HepG2 (cell line): ENCODE data around the gene BCL2L1. TPM values are rescaled to one million over a fixed set of nuclear protein-coding genes. Genes with fewer than 3 reads are reported as not detected.

Experiments
- ATF5 ChIP-seq: sonication (generic); formaldehyde crosslinking; IDR thresholded peaks from 2 replicates; pipeline ENCODE4 v1.4.0; 2020; ENCODE audit warnings: mild to moderate bottlenecking, low read depth, missing genetic modification reagents
- CHCHD3 ChIP-seq: sonication (generic); formaldehyde crosslinking; IDR thresholded peaks from 2 replicates; pipeline ENCODE4 v1.8.0; 2022; ENCODE audit warnings: mild to moderate bottlenecking, missing genetic modification reagents, moderate library complexity
- DNMT1 ChIP-seq: sonication (generic); formaldehyde crosslinking; IDR thresholded peaks from 2 replicates; pipeline ENCODE4 v1.5.1; 2020; ENCODE audit warnings: mild to moderate bottlenecking, missing genetic modification reagents
- ELF4 ChIP-seq: sonication (generic); formaldehyde crosslinking; IDR thresholded peaks from 2 replicates; pipeline ENCODE4 v1.5.0; 2020; ENCODE audit warnings: missing genetic modification reagents, mild to moderate bottlenecking, moderate library complexity, borderline replicate concordance
- HIVEP1 ChIP-seq: sonication (generic); formaldehyde crosslinking; IDR thresholded peaks from 2 replicates; pipeline ENCODE4 v1.4.0; 2020; ENCODE audit warnings: mild to moderate bottlenecking, missing genetic modification reagents
- KDM3A ChIP-seq: IDR thresholded peaks from 2 replicates; pipeline ENCODE4 v1.6.1; 2018; ENCODE audit warnings: low read depth, missing compliant biosample characterization
- MTERF4 ChIP-seq: sonication (generic); formaldehyde crosslinking; IDR thresholded peaks from 2 replicates; pipeline ENCODE4 v1.8.0; 2023; ENCODE audit warnings: mild to moderate bottlenecking, missing genetic modification reagents
- NCOA2 ChIP-seq: sonication (generic); formaldehyde crosslinking; IDR thresholded peaks from 2 replicates; pipeline ENCODE4 v1.8.0; 2022; ENCODE audit warnings: inconsistent platforms
- RBFOX2 ChIP-seq: fragments of 200-400 bp; formaldehyde crosslinking; IDR thresholded peaks from 2 replicates; pipeline ENCODE4 v1.6.1; 2017; ENCODE audit warnings: low read depth, mild to moderate bottlenecking, low read length
- SKI ChIP-seq: fragments of 450-650 bp; IDR thresholded peaks from one replicate; pipeline ENCODE4 v1.6.1; 2018; ENCODE audit warnings: mild to moderate bottlenecking; ENCODE audit not compliant: partially characterized antibody
- TFDP2 ChIP-seq: sonication (generic); formaldehyde crosslinking; IDR thresholded peaks from 2 replicates; pipeline ENCODE4 v1.4.0; 2020; ENCODE audit warnings: missing genetic modification reagents
- ZNF275 ChIP-seq: sonication (generic); formaldehyde crosslinking; IDR thresholded peaks from 2 replicates; pipeline ENCODE4 v1.8.0; 2022; ENCODE audit warnings: missing genetic modification reagents, mild to moderate bottlenecking, inconsistent platforms, borderline replicate concordance
- ZNF280D ChIP-seq: sonication (generic); formaldehyde crosslinking; IDR thresholded peaks from 2 replicates; pipeline ENCODE4 v1.5.1; 2020; ENCODE audit warnings: mild to moderate bottlenecking, missing genetic modification reagents
- ZNF296 ChIP-seq: sonication (generic); formaldehyde crosslinking; conservative IDR thresholded peaks from 2 replicates; pipeline ENCODE4 v1.5.0; 2020; ENCODE audit warnings: mild to moderate bottlenecking, missing genetic modification reagents
- ZNF362 ChIP-seq: sonication (generic); formaldehyde crosslinking; IDR thresholded peaks from 2 replicates; pipeline ENCODE4 v1.4.0; 2020; ENCODE audit warnings: missing genetic modification reagents, mild to moderate bottlenecking, borderline replicate concordance
- ZNF770 ChIP-seq: sonication (generic); formaldehyde crosslinking; IDR thresholded peaks from 2 replicates; pipeline ENCODE4 v1.5.0; 2020; ENCODE audit warnings: mild to moderate bottlenecking, missing genetic modification reagents
- ZNF850 ChIP-seq: sonication (generic); formaldehyde crosslinking; conservative IDR thresholded peaks from 2 replicates; pipeline ENCODE4 v1.9.0; 2021; ENCODE audit warnings: mild to moderate bottlenecking, missing genetic modification reagents
- polyA plus RNA-seq, 8 experiments: library from polyadenylated mRNA; depleted of rRNA in 3 of 8; stranded (reverse) in 7 of 8; unstranded in 1 of 8; fragments of >200 nt; fragmentation: Illumina TruSeq in 4 of 8; extraction: Trizol in 4 of 8; gene quantifications; 2 replicates each; pipeline versions ENCODE4 v1.2.1 to v1.2.3, GENCODE V29; 2011 to 2016; ENCODE audit warnings: low read depth in 4 of 8, missing spikeins in 1 of 8, mixed read lengths in 1 of 8; ENCODE audit not compliant: insufficient read depth in 1 of 8
- total RNA-seq, 5 experiments: library from RNA; depleted of rRNA; stranded (reverse); fragments of >200 nt; fragmentation: Illumina TruSeq; extraction: Trizol; gene quantifications; 2 replicates each; pipeline ENCODE4 v1.2.3, GENCODE V29; 2016; ENCODE audit warnings: low read depth in 1 of 5

BCL2L1 gene
- total and polyA plus RNA-seq, 2 of the 13 experiments (the other 11 are each of a cell fraction or from before 2014, with no cell fraction given) = 164 to 258 TPM

- TF ChIP-seq ZNF280D (CRISPR knock-in tag) (no peak), ZNF362 (peak; percentile 54; the same call in 1 of the 2 replicates), CHCHD3 (no peak), MTERF4 (peak; percentile 14), ZNF770 (CRISPR knock-in tag) (peak; percentile 56), HIVEP1 (no peak), NCOA2 (CRISPR knock-in tag) (peak; percentile 62), TFDP2 (peak; percentile 13; the same call in 1 of the 2 replicates), ATF5 (CRISPR knock-in tag) (peak; percentile 38; the same call in 1 of the 2 replicates), ZNF850 (0 out of 2 replicates have a peak, but pooled peaks have one; percentile 17), KDM3A (CRISPR knock-in tag) (peak; percentile 53), ZNF296 (peak; percentile 65; the same call in 1 of the 2 replicates), SKI (peak; percentile 38), DNMT1 (CRISPR knock-in tag) (no peak), ELF4 (CRISPR knock-in tag) (no peak; the same call in 1 of the 2 replicates), RBFOX2 (peak; percentile 82), ZNF275 (CRISPR knock-in tag) (no peak)
Observed at GRCh38 chr20:31722257-31723068, at the start of gene BCL2L1 (continued).
